ENCODE results near the gene TFAP2A. TPM values are rescaled to one million over a fixed set of nuclear protein-coding genes. Genes with fewer than 3 reads are reported as not detected.

TFAP2A gene
- total RNA-seq, 6 experiments from 2014 or later: 64.1 to 89.0 (median 83.8) TPM

GRCh38 chr6:10400330-10400729, 14.5 kb downstream of the TFAP2A start:
- H3K27me3 Mint-ChIP-seq (ENCODE audit: insufficient read depth): peaks cover 3% of the 10 kb centered on the region
- H3K4me3 Mint-ChIP-seq: peak overlapping the region; percentile 40
- TF ChIP-seq CTCF (IDR thresholded peaks at IDR 0.05): no peak
- peak; percentile 49 for DNase-seq
- H3K36me3 Mint-ChIP-seq (ENCODE audit: low read depth): peaks cover 82% of the 10 kb centered on the region
- H3K4me1 Mint-ChIP-seq (ENCODE audit: low read depth): peaks cover 86% of the 10 kb centered on the region
- peak overlapping the region; percentile 77 for H3K27ac Mint-ChIP-seq
- no peaks in the 10 kb centered on the region for H3K9me3 Mint-ChIP-seq

- Mint-ChIP-seq H3K27me3 (ENCODE audit: insufficient read depth) (peaks cover 3% of the 10 kb centered on the region), H3K27ac (peak overlapping the region; percentile 77), H3K9me3 (no peaks in the 10 kb centered on the region), H3K4me3 (peak overlapping the region; percentile 40), H3K36me3 (ENCODE audit: low read depth) (peaks cover 74% of the 10 kb centered on the region), H3K4me1 (ENCODE audit: low read depth) (peaks cover 83% of the 10 kb centered on the region)
- no peak for TF ChIP-seq CTCF (IDR thresholded peaks at IDR 0.05)
- DNase-seq: no peak
Measured at GRCh38 chr6:10399451-10399850, 15.4 kb downstream of the TFAP2A start.

- H3K27ac Mint-ChIP-seq: peak overlapping the region; percentile 77
- peaks cover 80% of the 10 kb centered on the region for H3K4me1 Mint-ChIP-seq (ENCODE audit: low read depth)
- H3K9me3 Mint-ChIP-seq: no peaks in the 10 kb centered on the region
- no peak for DNase-seq
- H3K4me3 Mint-ChIP-seq: peak overlapping the region; percentile 40
- H3K27me3 Mint-ChIP-seq (ENCODE audit: insufficient read depth): peaks cover 3% of the 10 kb centered on the region
- peaks cover 73% of the 10 kb centered on the region for H3K36me3 Mint-ChIP-seq (ENCODE audit: low read depth)
- TF ChIP-seq CTCF (IDR thresholded peaks at IDR 0.05): no peak
Measured at GRCh38 chr6:10398446-10399218, 16.2 kb downstream of the TFAP2A start.

GRCh38 chr6:10397756-10398445, 17.0 kb downstream of the TFAP2A start:
- peaks cover 3% of the 10 kb centered on the region for H3K27me3 Mint-ChIP-seq (ENCODE audit: insufficient read depth)
- TF ChIP-seq CTCF (IDR thresholded peaks at IDR 0.05): 0 out of 2 replicates have a peak, but pooled peaks have one; percentile 15
- DNase-seq: no peak
- H3K9me3 Mint-ChIP-seq: no peaks in the 10 kb centered on the region
- peak overlapping the region; percentile 73 for H3K4me3 Mint-ChIP-seq
- H3K36me3 Mint-ChIP-seq (ENCODE audit: low read depth): peaks cover 73% of the 10 kb centered on the region
- peak overlapping the region; percentile 77 for H3K27ac Mint-ChIP-seq
- peaks cover 72% of the 10 kb centered on the region for H3K4me1 Mint-ChIP-seq (ENCODE audit: low read depth)

GRCh38 chr6:10396785-10397184, 18.1 kb downstream of the TFAP2A start:
- peaks cover 71% of the 10 kb centered on the region for H3K36me3 Mint-ChIP-seq (ENCODE audit: low read depth)
- H3K27ac Mint-ChIP-seq: peak overlapping the region; percentile 60; the same call in 1 of the 2 replicates
- DNase-seq: no peak
- TF ChIP-seq CTCF (IDR thresholded peaks at IDR 0.05): no peak
- H3K9me3 Mint-ChIP-seq: no peaks in the 10 kb centered on the region
- H3K27me3 Mint-ChIP-seq (ENCODE audit: insufficient read depth): peaks cover 3% of the 10 kb centered on the region
- no peak overlapping the region for H3K4me3 Mint-ChIP-seq
- H3K4me1 Mint-ChIP-seq (ENCODE audit: low read depth): peaks cover 61% of the 10 kb centered on the region

All from HFFc6 (cell line).